T-helper 9 cell (primary cell): ENCODE data around the gene MB21D2.

Source experiments
- DNase-seq: peaks from one replicate; pipeline ENCODE4 v3.0.0-alpha.2; 2020

Gene MB21D2

DNA sequence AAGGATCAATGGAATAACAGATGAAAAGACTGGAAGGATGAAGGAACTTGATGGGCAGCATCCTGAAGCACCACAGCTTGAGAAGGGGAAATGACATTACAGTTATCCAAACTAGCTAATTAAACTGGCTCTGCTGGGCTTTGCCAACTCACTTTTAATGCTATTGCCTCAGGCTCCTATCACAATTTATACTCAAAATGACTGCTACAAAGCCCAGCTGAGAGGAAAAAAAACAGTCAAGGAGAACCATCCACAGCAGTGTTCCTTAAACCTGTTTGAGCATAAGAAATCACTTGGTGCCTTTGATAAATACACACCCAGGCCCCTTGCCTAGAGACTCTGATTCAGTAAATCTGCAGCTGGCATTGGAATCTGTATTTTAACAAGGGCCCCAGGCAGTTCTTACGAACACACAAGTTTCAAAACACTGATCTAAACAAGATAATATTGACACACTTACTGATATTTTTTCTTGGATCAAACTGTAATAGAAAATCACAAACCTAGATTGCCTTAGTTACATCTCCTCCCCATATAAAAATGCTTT is 85.8 kb downstream of the MB21D2 start:
- DNase-seq = no peak

DNA sequence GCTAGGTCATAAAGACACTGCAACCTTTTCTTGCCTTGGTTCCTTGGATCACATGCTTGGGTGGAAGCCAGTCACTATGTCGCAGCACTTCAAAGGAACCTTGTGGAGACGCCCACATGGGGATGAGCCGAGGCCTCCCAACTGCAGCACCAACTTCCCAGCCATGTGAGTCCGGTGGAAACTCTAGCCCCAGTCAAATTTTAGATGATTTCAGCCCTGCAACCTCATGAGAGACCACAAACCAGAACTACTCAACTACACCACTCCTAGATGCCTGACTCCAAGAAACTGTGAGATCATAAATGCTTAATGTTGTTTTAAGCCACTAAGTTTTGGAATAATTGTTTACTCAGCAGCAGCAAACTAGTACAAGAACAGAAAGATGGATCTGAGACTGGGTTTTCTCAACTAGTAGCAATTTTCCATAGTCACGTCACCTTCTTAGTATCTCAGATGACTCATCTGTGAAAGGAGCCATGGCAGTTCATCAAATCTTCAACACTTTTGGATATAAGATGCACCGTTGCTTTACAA is 86.5 kb downstream of the MB21D2 start:
- no peak for DNase-seq

DNA sequence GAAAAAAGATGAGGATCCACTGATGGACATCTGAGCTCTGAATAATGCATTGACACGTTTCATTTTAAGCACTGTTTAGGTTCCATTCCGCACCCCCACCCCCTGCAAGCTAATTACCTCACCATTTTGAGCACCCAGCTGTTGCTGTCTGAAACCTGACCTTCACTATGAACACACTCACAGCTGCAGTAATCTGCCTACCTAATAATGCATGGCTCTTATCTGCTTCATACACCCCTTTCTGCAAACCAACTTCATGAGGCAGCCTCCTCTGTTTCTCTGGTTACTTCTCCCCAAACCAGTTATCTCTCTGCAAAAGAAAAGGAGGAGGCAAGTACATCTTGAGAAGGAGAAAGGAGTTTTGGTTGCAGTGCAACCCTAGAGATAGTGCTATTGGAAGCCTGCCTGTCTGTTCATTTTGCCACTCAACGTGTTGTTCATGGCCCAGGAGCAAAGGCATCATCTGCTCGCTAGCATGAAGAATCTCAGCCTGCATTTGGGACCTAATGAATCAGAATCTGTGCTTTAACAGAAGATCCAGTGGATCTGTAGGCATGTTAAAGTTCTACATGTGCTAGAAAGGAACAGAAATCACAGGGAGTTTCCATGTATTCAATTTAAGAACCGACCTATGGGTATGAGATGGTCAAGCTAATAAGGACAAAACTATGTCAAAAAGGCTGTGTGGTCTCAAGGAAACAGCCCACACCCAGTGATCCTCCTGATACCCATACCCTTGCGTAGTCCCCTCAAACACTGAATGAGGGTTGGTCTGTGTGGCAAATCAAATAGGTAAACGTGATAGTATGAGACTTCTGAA is 87.2 kb downstream of the MB21D2 start:
- DNase-seq = no peak

DNA sequence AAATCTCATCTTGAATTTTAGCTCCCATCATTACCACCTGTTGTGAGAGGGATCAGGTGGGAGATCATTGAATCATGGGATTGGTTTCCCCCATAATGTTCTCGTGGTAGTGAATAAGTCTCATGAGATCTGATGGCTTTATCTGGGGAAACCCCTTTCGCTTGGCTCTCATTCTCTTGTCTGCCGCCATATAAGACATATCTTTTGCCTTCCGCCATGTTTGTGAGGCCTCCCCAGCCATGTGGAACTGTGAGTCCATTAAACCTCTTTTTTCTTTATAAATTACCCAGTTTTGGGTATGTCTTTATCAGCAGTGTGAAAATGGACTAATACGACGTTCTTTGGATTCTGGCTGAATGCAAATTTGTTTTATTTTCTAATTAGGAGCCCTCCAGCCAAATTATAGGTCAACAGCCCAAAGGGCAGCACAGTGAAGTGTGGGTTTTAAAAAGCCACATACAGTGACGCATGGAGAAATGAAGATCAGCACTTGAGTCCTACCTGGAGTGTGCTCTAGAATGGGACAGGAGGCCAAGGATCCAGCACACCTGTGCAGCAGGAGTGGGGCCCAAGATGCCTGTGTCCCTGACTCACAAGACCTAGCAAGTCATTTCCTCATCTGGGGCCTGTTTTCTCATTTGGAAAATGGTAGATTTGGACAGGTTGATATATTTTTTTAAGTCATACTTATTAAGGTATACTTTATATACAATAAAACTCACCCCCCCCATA is 89.6 kb downstream of the MB21D2 start:
- no peak for DNase-seq

DNA sequence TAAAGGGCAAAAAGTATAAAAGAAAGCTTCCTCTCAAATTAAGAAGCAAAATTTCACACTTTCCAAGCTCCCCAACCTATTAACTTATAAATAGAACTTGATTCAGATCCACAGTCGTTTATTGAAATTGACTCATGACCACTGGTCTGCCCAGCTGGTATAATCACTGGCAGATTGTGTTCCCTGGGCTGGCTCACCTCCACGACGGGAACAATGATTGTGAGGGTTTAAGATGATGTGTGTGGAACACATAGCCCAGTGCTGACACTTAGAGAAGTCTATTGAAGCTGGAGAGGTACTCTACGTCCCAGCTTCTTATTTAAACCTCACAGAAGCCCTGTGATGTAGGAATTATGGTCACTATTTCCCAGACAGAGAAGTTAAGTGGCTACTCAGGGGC is 90.4 kb downstream of the MB21D2 start:
- no peak for DNase-seq

DNA sequence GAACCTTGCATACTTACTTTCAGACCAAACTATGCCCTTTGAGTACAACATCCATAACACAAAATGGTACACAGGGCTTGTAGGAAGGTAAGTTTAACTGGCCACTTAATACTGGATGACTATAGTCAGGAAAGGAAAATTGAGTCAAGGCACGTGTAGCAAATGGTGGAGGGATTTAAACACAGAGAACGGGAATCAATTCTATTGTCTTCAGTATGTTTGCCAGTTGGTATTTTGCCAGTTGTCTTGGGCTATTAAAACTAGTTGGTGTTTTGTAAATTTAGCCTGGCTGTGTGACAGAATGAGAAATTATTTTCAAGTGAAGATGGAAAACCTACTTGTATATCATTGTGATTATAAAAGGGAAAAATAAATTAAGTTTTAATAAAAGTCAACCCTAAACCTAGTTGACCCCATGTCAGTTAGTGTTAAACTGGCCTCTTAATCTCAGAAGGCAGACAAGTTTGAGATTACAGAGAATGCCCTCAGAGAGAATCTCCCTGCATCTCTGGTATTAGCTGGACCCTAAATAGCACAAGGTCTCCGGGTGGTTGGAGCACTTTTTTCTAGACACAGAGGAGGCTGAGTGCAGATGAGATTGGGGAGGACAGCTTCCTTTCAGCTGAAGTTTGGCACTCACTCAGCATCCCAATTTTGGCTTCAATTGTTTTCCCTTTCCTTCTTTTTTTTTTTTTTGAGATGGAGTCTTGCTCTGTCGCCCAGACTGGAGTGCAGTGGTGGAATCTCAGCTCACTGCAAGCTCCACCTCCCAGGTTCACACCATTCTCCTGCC is 91.2 kb downstream of the MB21D2 start:
- DNase-seq = no peak

DNA sequence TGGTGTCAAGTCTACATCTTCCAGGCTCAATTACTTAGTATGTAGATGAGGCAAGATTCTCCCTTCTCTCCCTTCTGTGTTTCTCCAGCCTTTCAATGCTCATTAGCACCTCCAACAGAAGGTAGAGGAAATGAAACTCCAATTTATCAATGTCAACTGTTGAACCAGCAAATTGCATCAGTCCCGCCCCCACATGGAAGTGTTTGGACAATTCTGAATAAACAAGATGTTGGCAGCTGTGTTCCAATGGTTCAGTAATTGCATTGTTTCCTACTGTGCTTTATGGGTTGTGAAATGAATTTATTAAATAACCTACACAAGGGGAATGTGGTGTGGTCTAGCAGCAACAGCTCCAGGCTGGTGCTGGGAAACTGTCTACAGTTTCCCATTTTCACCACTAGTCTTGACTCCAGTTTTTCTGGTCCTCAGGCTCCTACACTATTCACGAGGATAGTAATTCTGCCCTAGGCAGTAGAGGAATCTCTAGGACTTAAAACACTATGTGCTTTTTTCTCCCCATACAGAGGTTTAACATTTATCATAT is 91.9 kb downstream of the MB21D2 start:
- DNase-seq = no peak

DNA sequence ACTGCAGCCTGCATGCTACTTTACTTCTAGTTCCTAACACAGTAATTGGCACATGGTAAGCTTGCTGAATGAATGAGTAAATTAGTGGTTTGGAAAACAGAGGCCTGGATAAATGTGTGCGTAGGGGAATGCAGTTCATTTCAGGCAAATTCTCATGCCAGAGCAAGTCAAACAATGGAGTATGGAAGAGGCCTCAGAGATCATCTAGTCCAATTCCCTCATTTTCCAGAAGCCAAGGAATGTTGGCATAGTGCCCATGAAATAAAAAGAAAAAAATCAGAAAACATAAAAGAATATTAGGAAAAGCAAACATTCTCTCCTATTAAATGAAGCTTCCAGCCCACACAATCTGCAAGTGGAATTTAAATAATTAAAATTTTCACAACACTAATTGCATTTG is 92.4 kb downstream of the MB21D2 start:
- no peak for DNase-seq

DNA sequence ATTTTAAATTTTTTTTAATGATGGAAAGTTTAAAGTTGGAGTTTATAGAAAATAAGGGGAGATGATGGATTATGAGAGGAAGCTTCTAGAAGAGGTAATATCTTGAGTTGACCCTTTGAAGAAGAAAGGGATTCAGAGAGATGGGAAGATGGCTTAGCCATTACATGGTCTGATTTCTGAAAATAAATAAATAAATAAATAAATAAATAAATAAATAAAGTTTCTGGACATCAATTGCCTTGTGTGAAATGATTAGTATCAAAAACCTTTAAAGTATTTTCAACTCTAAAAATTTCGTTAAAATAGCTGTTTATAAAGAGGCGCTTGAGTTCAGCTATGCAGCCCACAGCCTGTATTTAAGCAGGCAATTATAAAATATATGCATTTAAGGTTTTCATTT is 93.3 kb downstream of the MB21D2 start:
- DNase-seq = no peak

DNA sequence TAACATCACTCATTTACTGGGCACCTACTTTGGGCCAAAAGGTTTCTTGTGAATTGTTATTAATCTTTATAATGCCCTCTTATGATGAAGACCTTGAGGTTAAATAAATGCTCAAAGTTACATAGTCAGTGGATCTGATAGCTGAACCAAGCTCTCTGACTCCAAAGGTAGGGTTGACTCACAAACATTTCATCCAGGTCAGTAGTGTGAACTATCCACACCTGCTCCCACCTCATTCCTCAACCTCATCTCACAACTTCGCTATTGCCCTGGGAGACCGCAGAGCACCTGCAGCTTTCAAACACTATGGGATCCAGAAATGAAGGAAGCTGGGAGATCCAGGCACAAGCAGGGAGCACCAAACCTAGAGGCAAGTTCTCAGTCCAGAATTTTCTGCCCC is 96.5 kb downstream of the MB21D2 start:
- DNase-seq = no peak

DNA sequence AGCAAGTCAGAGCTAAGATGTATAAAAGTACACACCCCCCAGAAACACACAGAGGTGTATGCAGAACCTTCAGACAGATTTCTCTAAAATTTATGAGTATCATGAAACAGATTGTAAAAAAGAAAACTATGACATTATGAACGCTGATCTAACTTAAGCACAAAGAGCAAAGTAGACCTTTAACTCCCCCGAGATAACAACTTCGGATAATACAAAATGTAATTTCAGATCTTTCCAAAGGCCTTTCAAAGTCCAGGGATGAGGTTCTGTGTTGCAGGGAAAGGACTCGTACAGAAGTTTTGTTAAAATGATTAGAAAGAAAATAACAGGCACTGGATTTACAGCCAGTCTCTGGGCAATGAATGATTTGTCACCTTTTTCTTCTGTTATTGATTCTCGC is 97.5 kb downstream of the MB21D2 start:
- no peak for DNase-seq

DNA sequence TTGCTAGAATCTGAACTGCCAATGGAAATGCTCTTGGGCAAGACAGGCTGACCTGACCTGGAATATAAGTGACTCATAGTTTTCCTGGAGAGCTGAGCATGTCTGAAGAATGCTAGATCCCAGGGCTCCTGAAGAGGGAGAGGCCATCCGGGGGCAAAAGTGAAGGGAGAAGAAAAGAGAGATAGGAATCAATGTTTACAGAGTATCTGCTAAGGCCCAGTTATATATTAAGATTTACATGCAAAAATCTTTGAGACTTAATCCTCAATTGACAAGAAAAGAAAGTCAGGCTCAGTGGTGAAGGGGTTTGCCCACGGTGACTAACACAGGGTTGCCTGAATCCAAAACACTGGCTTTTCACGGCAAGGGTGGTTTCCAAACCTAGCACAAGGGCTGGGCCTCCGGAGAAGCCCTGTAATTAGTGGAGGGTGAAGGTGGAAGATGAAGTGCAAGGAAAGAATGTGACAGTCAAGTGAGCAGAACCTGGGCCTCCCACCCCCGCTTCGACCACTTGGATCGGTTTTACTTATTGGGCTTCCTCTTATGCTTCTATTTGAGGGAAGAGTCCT is 98.6 kb downstream of the MB21D2 start:
- peak; percentile 16 for DNase-seq

DNA sequence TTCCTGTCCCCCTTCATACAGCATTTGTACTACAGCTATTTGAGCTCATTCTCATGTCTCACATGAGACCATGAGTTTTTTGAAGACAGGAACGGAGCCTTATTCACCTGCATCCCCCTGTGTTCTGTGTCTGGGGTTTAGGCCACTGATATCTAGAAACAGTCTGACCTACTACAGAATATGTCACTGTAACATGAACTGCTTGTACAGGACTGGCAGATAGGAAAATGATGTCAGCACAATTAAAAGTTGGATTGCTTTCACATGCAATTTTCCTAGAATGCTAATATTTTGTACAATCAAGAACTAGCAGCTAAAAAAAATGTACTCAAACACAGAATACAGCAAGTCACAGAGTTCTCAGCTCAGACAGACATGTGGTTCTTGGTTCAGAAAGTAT is 99.5 kb downstream of the MB21D2 start:
- DNase-seq = no peak

DNA sequence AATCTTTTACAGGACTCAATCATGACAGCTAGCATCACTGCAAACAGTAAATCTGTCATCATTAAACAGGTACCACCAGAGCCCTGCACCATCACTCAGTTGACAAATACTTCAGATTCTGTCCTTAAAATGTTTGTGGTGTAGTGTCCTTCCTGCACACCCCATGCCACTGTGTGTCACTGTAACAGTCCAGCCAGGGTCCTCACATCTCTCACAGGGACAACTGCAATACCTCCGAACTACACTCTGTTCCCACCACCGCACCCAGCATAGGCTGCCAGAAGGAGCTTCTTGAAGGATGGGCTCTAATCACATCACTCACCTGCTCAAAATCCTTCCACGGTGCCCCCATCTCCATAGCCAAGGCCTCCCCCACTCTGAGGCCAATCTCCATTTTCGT is 100.2 kb downstream of the MB21D2 start:
- DNase-seq = no peak

DNA sequence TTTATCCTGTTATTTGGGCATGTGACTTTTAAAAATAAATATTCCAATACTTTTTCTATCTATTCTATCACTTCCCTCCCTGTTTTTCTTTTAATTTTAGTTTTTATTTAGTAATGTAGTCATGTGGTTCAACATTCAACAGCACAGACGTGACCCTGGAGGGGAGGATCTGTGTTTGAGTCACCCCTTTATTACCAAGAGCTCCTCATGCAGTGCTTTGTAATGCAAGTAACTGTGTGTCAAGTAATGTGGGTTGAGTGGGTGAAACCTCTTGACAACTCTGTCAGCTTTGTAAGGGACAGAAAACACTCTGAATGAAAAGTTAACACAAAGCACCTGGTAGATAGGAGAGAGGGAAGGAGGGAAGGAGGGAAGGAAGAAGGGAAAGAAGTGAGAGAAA is 100.6 kb downstream of the MB21D2 start:
- DNase-seq = no peak

DNA sequence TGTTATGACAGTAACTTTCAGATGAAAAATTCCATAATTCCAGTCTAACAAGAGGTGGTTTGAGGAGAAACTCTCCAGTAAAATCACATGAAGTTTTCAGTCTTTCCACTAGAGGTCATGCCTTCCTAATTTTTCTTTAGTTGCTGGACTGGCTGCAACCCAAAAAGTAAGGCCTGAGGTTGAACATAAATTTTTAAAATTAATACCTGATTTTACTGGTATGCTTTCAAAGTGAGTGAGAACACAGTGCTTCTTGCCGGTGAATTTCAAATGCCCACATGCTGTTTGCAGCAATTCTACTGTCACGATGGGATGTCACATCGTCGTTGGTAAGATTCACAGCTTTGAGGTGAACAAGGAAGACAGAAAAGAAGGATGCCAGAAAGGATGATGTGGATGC is 101.3 kb downstream of the MB21D2 start:
- no peak for DNase-seq

DNA sequence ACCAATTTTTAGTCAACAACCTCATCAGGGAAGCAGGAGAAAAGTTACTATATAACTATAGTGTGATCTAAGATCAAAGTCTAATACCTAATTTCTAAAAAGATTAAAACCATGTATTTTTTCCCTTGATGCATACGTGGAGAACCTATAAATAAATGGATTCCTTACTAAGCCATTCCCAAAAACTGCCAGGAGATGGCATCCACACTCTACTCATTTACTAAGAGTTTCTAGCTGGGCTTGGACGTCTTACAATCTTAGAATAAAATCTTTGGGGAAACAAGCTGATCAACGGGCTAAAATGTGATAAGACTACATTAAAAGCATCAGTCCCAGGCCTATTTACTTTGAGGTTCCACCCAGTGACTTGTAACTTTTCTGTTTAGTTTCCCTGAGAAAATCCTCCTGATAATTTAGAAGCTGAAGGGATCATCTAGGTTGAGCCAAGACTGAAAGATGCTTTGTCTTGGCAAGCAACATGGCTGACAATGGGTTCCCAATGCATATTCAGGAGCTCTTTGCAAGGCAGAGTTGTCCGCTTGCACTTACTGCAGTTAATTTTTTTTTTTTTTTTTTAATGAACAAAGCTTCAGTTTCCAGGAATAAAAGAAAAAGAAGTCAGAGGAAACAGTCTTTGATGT is 104.8 kb downstream of the MB21D2 start:
- no peak for DNase-seq

DNA sequence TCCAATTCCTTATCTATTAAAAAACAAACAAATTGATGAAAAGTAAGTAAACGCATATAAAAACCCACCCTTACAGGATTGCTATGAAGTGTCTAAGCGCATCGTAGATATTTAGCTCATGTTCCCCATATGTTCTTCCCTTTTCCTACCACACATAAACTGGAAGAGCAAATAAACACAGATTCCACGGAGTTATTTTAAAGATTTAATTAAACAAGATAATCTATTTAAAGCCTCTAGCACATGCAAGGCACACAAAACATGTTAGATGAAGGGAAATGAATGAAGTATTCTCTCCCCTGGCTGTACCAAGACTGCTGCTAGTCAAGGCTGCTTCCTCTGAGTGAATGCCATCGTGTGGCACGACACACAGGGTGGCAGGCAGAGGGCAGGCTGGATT is 111.9 kb downstream of the MB21D2 start:
- DNase-seq = no peak

DNA sequence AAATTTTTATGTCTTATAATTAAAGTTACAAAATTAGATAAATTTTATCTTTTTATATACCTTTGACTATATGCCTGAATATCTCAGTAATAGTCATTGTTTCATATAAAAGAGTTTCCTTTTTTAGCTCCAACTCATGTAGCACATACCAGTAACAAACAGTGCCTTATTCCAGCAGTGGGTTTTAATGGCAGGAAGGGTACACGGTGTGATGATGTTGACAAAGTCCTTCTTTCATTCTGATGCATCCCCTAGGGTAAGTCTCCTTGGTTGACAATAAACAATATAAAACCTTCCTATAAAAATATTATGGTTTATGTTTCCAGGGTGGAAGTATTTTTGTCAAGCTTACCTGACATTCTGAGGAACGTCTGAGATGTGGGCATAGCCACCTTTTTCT is 113.2 kb downstream of the MB21D2 start:
- DNase-seq = no peak

DNA sequence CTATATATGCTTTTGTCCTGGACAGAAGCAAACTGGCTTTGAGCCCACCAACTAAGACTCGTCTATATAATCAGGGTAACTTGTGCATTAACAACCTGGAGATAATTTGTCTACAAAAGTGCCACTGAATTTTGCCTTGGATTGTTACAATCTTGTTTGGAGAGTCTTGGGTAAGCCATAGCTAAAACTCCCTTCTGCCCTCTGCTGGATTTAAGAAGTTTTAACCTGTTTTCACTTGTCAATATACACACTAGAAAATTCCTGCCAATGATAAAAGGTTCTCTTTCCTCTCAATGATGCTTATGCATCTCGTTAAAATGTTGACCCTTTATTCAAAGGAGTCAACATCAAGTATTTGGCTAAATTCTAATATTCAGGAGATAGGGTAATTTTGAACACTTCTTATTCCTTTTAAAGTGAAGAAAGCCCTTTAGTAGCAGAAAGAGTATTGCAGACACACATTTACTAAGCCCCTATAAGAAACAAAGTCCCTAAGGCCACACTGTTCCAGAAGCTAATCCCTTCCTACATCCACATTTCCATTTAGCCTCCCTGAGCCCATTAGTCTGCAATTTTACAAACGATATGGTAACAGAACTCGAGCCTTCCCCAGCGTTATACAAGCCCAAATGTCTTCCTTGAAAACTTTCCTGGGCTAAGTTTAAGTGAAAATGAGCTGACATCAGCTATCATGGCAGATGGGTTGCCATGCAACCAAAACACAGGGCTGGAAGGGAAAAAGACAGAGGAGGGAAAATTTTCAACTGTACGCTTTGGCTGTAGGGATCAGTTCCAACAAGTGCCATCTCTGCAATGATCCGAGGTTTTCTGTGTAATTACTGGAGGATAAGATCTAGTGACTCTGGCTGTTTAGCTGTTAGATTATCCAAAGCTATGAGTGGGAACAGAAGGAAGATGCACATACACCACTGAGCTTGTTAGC is 114.4 kb downstream of the MB21D2 start:
- DNase-seq = no peak

DNA sequence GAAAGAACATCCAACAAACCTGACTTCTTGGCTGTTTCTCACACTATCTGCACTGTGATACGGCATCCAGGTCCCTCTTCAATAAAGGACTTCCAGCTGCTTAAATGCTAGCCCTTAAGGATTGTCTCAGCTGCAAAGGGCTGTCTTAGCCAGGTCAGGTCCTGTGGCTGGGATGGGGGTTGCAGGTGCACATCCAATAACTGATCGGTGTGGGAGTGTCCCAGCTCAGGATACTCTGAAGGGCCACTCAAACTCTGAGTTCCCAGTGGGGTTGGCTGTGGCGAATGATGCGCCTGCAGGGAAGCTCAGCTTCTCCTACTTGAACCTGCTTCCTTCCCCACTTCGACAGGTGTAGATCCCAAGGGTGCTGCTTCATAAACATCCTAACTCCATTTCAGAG is 115.7 kb downstream of the MB21D2 start:
- no peak for DNase-seq
